Calu3 (cell line): Measurements from ENCODE around the gene SLC25A52. TPM values are rescaled to one million over a fixed set of nuclear protein-coding genes. Genes with fewer than 3 reads are reported as not detected.
"Not testable (repeated sequence)": the region's sequence is repeated elsewhere in the genome, so short reads cannot be mapped to it uniquely, and the experiment has no call there.

Experiments used
- BruUV-seq: library from RNA; stranded (reverse); fragments of 400-500 nt; replicated peaks from 2 replicates; lab custom pipeline; 2021; lab: Mats Ljungman, UMichigan
- CTCF ChIA-PET: fragments of 300-600 bp; sonication (Branson Sonifier 250); formaldehyde crosslinking; loops from one replicate; lab custom pipeline; 2022; ENCODE audit warnings: antibody characterized with exemption; lab: Charles Lee
- DNase-seq: peaks from one replicate; pipeline ENCODE4 v3.0.0; 2022
- H3K27ac Mint-ChIP-seq: one replicate; pipeline ENCODE4 v1.8.0; 2022; ENCODE audit warnings: mixed read lengths; ENCODE audit not compliant: unreplicated experiment
- H3K27me3 Mint-ChIP-seq: one replicate; pipeline ENCODE4 v1.8.0; 2022; ENCODE audit warnings: mixed read lengths; ENCODE audit not compliant: unreplicated experiment
- H3K36me3 Mint-ChIP-seq: one replicate; pipeline ENCODE4 v1.8.0; 2022; ENCODE audit warnings: mild to moderate bottlenecking, moderate library complexity, mixed read lengths; ENCODE audit not compliant: insufficient read depth, unreplicated experiment
- H3K4me1 Mint-ChIP-seq: one replicate; pipeline ENCODE4 v1.8.0; 2022; ENCODE audit warnings: mild to moderate bottlenecking, low read depth, mixed read lengths; ENCODE audit not compliant: unreplicated experiment
- H3K4me3 Mint-ChIP-seq: one replicate; pipeline ENCODE4 v1.8.0; 2022; ENCODE audit warnings: mild to moderate bottlenecking, low read depth, moderate library complexity, mixed read lengths; ENCODE audit not compliant: unreplicated experiment
- H3K9me3 Mint-ChIP-seq: one replicate; pipeline ENCODE4 v1.8.0; 2022; ENCODE audit warnings: low read depth, mixed read lengths; ENCODE audit not compliant: unreplicated experiment
- CTCF ChIP-seq: fragments of 200-600 bp; IDR thresholded peaks from one replicate; pipeline ENCODE4 v1.8.0; 2022; ENCODE audit warnings: antibody characterized with exemption; ENCODE audit not compliant: unreplicated experiment
- intact Hi-C: fragments of 100-400 bp; cut with micrococcal nuclease; formaldehyde crosslinking; loops from one replicate; pipeline ENCODE4 v1.10.0; 2022; ENCODE audit not compliant: unreplicated experiment
- total RNA-seq: library from RNA; stranded (reverse); gene quantifications from 2 replicates; pipeline ENCODE4 v1.2.3, GENCODE V29; 2022

The SLC25A52 gene
- total RNA-seq, 1 experiment from 2014 or later: not detected

- no peak for DNase-seq
- Mint-ChIP-seq H3K27ac (no peak overlapping the region), H3K27me3 (peaks cover 49% of the 10 kb centered on the region), H3K4me3 (no peak overlapping the region), H3K9me3 (no peaks in the 10 kb centered on the region), H3K4me1 (no peaks in the 10 kb centered on the region), H3K36me3 (no peaks in the 10 kb centered on the region)
- CTCF ChIA-PET: interaction anchor here (0.6 kb wide), 1 partner anchor 335 kb away, joined by 4 read pairs; no protein-coding TSS in a partner anchor
- TF ChIP-seq CTCF: no peak
- intact Hi-C loops: no loop called here
- BruUV-seq: no TSS peak
These were observed 10.4 kb downstream of the SLC25A52 start for GRCh38 chr18:31750273-31750672.

- CTCF ChIA-PET: no interaction called here
- intact Hi-C loops: no loop called here
- Mint-ChIP-seq H3K36me3 (no peaks in the 10 kb centered on the region), H3K27me3 (peaks cover 43% of the 10 kb centered on the region), H3K27ac (no peak overlapping the region), H3K9me3 (no peaks in the 10 kb centered on the region), H3K4me1 (no peaks in the 10 kb centered on the region), H3K4me3 (no peak overlapping the region)
- BruUV-seq: no TSS peak
- no peak for TF ChIP-seq CTCF
- no peak for DNase-seq
These were observed 14.3 kb downstream of the SLC25A52 start for GRCh38 chr18:31746396-31746795.

- CTCF ChIA-PET: no interaction called here
- Mint-ChIP-seq H3K27ac (no peak overlapping the region), H3K9me3 (no peaks in the 10 kb centered on the region), H3K36me3 (no peaks in the 10 kb centered on the region), H3K4me3 (no peak overlapping the region), H3K4me1 (no peaks in the 10 kb centered on the region), H3K27me3 (peaks cover 31% of the 10 kb centered on the region)
- no peak for TF ChIP-seq CTCF
- DNase-seq: no peak
- intact Hi-C loops: no loop called here
- BruUV-seq: no TSS peak
These were observed 16.2 kb downstream of the SLC25A52 start for GRCh38 chr18:31744321-31745067.

GRCh38 chr18:31743600-31743999 is 17.1 kb downstream of the SLC25A52 start:
- peaks cover 24% of the 10 kb centered on the region for H3K27me3 Mint-ChIP-seq
- intact Hi-C loops, H3K4me1 Mint-ChIP-seq, BruUV-seq, H3K4me3 Mint-ChIP-seq, H3K9me3 Mint-ChIP-seq, H3K36me3 Mint-ChIP-seq, H3K27ac Mint-ChIP-seq, CTCF ChIA-PET, DNase-seq: not testable (repeated sequence)
